Stimulated activated CD8-positive, alpha-beta memory T cell treated with anti-CD3 and anti-CD28 coated beads, Interleukin-12 subunit alpha, Interleukin-12 subunit beta, amount 100 ng/mL, for 4 hours (primary cell): ENCODE data around the gene NEK3.
"Not testable (repeated sequence)": the region's sequence is repeated elsewhere in the genome, so short reads cannot be mapped to it uniquely, and the experiment has no call there.

ENCODE experiments used
- DNase-seq: peaks from one replicate; pipeline ENCODE4 v3.0.0-alpha.2; 2020; ENCODE audit warnings: low read depth

NEK3 gene, protein sequence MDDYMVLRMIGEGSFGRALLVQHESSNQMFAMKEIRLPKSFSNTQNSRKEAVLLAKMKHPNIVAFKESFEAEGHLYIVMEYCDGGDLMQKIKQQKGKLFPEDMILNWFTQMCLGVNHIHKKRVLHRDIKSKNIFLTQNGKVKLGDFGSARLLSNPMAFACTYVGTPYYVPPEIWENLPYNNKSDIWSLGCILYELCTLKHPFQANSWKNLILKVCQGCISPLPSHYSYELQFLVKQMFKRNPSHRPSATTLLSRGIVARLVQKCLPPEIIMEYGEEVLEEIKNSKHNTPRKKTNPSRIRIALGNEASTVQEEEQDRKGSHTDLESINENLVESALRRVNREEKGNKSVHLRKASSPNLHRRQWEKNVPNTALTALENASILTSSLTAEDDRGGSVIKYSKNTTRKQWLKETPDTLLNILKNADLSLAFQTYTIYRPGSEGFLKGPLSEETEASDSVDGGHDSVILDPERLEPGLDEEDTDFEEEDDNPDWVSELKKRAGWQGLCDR

DNA sequence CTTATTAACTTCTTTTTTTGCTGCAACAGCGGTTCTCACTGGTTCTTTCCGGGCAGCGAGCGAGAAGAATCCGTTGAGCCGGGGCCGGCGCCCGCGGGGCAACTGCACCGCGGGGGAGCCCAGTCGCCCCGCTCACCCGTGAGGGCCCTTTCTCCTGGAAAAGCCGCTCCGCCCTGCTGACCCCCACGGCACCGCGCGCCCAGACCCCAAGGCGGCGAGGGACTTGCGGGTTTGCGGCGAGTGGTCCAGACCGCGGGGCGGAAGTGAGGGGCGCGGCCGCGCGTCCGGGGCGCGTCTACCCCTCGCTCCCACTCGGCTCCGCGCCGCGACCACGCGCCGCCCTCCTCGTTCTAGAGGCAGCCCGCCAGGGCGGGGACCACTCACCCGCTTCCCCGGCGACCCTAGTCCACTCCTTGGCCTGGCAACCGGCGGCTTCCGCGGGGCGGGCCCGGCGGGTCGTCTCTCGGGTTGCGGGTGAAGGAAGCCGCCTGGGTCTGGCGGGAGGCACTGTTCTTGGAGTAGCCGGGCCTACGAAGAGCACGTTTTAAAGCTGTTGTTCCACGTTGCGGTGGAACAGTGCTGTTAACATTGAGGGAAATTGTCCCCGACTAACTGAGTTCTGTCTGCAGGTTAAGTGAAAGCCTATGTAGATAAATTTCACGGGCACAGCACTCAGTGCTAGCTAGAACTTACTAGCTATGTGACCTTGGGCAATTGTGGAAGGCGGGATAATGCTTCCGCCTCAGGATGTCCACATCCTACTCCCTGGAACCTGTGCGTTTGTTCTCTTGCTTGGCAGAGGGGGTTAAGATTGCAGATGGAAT is at the start of gene NEK3:
TSS of gene NEK3 (minus strand) at position 439 of the 824 bp plus-strand sequence. CDS start 3,406 bp downstream, outside the sequence.
- DNase-seq = peak; percentile 55

DNA sequence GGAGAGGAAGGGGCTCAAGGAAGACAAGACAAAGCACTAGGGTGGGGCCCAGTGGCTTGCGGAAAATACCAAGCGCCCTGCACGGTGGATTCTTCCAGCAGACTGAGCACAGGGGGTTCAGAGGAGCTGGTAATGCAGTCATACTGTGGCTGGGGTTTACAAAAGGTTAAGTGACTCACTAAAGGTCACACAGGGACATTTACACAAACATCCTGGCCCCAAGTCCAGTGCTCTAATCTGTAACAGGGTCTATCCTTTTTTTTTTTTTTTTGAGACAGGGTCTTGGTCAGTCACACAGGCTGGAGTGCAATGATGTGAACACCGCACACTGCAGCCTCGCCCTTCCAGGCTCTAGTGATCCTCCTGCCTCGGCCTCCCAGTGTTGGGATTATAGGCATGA is 49.0 kb upstream of the NEK3 start:
- DNase-seq = not testable (repeated sequence)

DNA sequence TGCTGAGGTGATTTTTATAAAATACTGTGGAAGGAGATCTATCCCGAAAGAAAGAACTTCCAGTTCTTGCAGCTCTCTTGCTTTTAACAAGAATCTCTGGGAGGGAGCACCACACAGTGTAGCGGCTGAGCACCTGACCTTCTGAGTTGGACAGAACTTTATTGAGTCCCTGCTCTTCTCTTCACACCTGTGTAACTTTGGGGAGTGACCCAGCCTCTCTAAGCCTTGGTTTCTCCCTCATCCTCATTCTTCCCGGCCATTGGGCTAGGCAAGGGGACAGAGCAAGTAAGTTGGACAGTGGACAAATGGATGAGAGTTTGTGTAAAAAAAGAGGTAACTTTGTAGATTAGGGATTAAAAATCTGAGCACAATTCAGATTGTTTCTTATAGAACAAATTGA is 48.5 kb upstream of the NEK3 start:
- not testable (repeated sequence) for DNase-seq

DNA sequence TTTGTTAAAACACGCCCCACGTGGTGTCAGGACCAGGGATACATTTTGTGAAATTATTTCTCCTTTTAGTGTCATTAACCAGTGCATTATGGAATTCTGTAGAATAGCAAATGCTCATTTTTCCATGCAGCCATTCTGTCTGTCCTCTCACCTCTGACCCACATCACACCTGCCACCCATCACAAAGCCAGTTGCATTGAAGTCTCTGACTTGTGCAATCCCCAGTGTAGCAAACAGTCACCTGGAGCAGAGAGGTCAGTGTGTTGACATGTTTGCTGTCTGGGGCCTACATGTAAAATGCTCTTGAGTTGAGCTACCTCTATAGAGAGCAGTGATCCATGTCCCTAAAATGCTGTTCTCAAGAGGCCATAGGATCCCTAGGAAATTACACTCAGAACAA is 47.9 kb upstream of the NEK3 start:
- DNase-seq = not testable (repeated sequence)

DNA sequence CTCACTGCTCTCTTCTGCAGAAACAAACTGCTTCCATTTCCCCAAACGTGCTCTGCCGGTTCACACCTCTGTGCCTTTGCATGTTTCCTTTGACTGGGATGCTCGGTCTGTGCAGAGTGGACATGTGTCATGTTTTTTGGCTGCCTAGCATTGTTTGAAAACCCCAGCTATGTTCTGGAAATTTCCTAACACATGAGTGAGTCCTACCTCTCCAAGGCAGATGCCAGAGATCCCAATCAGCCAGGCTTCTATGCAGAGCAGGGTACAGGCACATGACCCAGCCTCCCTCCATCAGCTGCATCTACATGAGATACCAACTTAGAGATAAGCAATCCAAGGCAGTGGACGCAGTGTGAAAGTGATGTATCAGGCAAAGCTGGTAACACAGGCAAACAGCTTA is 45.1 kb upstream of the NEK3 start:
- DNase-seq = not testable (repeated sequence)

DNA sequence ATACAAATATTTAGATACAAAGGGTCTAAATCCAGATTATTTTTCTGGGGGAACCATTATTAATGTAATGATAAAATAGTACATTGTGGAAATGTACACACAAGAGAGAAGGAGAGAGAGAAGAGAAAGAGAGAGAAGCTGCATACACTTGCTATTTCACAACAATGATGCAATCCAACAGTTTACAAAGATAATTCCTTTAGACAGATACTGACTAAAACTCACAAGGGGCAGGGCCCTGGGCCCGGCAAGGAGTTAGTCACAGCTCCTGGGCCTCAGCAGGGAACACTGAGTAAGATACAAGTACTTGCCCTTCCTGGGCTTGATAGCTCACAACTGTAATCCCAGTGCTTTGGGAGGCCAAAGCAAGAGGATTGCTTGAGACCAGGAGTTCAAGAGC is 44.5 kb upstream of the NEK3 start:
- not testable (repeated sequence) for DNase-seq

DNA sequence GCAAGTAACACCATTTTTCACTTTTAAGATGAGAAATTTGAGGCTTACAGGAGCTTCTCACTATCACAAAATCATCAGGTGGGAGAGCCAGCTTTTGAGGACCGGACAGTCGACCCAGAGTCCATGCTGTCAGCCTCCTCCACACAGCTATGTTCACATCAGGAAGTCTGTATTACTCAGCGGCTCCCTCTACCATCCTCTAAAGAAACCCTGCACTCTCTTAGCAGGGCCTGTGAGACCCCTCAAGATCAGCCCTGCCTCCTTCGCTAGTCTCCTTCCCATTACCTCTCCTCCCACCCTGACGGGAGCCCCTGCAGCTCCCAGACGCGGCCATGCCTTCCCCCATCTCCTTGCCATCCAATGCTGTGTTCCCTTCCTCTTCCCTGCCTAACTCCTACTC is 43.1 kb upstream of the NEK3 start:
- not testable (repeated sequence) for DNase-seq

DNA sequence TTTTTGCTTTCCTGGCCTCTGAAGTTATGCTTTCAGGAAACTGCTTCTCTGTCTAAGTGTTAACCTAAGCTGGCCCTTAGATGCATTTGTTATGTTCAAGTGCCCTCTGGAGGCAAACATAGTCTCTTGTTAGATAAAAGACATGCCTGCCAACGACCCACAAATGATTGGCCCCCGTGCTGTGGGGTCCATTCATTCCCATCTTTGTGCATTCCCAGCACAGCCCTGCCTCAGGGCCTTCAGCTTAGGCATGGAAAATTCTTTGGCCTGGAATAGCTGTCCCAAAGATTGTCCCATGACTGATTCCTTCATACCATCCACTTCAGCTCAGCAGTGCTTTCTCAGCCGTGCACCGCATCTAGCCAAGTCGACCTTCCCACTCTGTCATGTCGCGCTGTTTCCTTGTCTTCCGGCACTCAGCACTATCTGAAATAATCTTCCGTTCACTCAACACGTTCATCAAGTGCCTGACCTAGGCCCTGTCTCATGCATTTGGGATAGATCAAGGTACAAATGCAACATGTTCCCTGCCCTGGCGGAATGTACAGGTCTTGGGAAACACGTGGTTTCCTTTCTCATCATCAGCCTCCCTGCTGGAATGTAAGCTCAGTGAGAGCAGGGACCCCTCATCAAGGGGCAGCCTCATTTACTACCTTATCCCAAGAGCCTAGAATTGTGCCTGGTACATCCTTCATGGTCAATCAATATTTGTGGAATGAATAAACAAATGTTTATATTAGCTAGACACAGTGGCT is 42.2 kb upstream of the NEK3 start:
- not testable (repeated sequence) for DNase-seq

DNA sequence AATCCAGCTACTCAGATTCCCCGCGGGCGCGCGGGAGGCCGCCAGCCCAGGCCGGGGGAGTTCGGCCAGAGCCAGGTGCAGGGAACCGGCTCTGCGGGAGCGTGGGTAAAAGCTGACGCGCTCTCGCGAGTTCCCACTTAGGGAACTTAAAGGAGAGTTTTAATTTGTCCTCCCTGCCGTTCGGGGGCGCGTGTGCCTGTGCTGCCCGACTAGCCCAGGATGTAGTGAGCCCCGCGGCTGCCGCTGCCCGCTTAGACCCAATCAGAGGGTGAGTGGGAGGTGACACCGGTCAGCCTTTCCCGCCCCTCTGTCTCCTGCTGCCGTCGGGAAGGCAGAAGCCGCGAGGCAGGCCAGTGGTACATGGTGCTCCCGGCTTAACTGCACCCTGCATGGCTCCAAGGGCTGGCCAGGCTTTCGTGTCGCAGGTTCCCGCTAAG is 36.0 kb upstream of the NEK3 start:
- DNase-seq = peak; percentile 46

DNA sequence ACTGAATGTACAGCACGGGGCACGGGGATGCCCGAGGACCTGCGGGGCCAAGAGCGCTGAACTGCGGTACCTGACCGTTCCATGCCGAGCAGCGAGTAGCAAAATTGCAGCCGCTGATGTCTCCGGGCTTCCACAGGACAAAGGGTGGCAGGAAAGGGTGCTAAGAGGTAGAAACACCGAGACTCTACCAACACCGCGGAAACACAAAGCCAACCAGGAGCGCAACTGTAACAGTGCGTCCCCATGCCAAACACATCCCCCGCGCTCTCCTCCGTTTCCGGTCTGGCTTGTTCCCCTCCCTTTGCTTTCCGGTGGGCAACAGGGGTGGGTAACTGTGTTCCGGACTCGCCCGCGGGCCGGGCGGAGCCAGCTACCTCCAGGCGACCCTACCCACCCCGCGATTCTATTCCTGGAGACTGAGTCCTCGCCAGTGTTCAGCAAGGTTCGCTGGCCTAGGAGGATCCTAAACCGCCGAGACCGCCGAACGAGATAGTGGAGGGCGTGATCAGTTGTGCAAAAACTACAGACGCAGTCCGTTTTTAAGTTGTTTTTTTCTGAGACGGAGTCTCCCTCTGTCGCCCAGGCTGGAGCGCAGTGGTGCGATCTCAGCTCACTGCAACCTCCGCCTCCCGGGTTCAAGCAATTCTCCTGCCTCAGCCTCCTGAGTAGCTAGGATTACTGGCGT is 34.9 kb upstream of the NEK3 start:
- peak; percentile 74 for DNase-seq

DNA sequence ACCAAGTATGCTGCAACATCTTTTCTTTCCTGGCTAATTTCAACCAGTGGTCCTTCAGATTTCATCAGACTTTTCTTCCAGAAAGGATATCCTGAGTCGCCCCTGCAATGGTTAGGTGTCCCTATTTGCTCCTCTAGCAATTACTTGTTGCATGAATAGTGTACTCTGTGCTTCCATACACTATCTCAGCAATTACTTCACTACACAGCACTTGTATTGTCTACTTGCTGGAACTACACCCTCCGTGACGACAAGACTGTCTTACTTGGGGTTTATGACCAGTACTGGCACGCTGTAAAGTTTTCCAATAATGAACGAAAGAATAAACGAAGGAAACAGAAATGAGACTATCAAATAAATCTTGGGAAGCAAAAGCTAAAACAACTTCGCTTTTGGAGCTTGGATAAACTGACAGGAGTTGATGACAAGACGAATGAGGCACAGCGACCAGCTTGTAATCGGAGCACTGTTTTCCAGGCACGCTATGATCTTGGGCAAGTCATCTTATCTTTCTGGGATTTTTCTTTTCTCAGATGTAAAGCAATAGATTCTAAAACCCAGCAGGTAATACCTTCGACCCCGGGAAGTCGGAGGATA is 34.3 kb upstream of the NEK3 start:
- not testable (repeated sequence) for DNase-seq

DNA sequence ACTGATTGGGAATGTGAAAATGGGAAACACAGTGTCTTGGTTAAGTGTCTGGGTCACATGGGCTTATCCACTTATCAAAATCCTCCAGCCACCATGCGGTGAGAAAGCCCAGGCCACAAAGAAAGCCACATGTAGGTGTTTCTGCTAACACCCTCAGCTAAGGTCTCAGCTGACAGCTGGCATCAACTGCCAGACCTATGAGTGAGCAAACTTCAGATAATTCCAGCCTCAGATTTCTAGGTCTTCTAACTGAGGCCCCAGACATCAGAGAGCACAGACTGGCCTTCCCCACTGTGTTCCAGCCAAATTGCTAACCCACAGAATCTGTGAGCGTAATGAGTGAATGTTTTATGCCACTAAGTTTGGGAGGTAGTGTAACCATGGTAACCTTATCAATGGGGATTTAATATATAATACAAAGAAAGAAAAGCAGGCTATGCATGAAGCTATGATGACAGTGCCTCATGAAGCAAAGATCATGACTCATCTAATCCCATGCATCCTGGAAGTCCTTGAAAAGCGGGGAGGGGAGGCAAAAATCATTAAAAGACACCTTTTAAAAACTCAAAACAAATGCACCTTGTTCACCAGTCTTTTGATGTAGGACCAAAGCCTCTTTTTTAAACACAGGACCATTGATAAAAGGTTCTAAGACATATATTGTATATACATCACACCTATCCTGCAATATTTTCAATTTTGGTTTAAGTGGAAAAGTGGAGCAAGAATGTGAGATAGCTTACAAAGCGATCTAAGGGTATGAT is 28.2 kb upstream of the NEK3 start:
- DNase-seq = not testable (repeated sequence)

DNA sequence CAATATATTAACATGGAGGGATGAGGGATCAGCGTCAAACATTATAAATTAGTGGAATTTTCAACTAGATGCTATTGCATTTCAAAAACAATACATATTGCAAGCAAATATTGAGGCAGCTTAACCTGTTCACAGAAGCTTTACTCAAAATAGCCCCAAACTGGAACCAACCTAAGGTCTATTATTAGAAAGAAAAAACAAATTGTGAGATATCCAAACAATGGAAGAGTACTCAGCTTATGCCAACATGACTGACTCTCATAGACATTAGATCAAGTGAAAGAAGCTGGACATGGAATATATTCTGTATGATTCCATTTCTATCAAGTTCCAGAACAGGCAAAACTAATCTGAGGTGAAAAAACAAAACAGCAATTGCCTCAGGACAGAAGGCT is 27.6 kb upstream of the NEK3 start:
- no peak for DNase-seq

DNA sequence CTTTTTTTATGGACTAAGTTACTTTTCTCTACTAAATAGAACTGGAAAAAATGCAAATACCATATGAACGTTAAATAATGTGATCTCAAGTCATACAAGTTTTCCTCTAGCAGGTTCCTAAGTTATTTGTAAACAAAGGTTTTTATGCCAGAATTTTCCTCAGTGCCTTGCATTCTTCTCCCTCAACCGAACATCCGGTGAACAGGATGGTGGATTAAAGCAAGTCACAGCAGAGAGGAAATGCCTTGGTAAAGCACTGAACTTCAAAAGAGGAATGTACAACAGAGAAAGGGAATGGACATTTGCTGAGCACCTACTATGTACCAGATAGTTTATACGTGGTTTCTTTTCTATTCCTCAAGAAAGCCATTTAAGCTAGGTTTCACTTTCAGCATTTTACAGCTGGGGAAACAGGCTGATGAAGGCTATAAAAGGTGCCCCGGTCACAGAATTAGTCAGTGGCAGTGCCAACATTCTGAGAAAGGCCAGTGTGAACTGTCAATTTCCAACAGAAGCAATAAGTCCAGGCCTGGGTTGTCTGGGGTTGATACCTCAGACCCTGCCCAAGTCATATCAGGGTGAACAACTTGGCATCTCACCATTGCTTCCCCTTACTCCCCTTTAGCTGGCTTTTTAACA is 22.0 kb upstream of the NEK3 start:
- not testable (repeated sequence) for DNase-seq

DNA sequence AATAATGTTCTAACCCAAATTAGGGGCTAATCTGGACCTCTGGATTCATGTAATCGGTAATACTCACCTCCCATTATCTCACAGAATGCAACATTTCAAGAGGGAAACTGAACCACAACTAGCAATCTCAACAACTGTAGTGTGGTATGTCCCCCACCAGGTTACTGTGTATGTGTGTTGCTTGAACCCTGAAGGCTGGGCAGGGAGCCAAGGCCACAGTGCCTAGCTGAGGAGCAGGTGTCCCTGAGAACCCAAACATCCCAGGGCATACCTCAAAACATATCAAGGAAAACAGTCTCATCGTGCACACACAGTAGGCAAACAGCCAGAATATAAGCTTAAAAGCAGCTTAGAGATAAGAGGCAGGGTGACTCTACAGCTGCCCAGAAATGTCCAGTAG is 20.5 kb upstream of the NEK3 start:
- DNase-seq = no peak

DNA sequence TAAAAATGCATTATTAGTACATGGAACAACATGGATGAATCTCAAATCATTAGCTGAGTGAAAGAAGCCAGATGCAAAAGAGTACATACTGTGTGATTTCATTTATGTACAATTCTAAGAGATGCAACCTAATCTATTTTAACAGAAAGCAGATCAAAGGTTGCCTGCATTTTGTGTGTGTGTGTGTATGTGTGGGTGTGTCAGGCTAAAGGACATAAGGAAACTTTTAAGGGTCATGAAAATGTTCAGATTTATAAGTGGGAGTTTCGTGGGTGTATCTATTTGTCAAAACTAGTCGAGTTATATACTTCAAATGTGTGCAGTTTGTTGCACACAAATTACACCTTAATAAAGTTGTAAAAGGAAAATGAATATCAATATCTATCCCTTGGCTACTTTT is 17.9 kb upstream of the NEK3 start:
- no peak for DNase-seq

DNA sequence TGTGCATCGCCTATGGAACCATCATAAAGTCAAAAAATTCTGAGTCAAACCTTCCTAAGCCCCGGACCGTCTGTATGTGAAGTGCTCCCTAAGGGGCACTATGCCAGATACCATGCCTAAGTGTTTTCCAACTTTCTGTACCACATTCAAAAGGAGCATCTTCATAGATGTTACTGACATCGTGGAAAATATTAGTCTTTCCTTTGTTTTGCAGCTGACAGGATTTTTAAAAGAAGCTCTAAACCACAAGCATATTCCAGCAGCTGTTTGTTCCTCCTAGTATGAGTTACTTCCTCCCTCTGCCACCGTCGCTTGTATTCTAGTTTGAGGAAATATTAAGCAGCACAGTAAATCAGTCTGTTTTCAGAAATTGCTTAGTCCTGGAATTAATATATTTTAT is 14.6 kb upstream of the NEK3 start:
- not testable (repeated sequence) for DNase-seq

DNA sequence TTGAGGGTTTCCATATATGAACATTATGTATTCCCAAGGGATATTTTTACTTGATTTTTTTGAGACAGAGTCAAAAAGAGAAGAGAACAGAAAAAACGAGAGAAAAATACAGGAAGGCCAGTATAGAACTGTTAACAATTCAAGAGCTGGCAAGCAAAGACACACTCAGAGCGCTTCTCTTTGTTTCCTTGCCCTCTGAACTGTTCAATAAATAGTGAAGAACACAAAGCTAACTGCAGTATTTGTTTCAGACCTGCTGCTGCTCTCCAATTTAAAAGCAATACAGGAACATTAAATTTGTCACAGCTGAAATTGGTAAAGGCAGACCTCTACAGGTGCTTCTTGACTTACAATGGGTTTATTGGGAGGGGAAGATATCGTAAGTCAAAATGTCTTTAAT is 14.0 kb upstream of the NEK3 start:
- DNase-seq = no peak

DNA sequence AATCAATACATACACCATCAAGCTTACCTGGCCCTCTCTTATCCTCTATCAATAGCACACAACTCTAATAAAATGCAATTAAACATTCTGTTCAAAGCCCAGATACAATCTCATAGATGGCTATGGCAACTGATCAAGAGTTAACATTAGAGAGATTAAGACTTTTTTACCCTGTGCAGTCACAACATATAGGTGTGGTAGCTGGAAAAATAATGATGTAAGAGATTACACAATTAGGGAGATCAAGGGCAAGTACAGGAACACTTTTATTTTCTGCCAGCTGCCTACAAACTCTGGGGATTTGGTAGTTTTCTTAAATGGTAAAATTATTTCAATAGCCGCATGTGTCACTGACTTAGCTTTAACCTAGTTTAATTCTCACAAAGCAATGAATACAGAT is 12.3 kb upstream of the NEK3 start:
- DNase-seq = not testable (repeated sequence)
